OCI-LY3 (cell line): Measurements from ENCODE around the gene SGCA.

ENCODE experiments used
- H2AFZ ChIP-seq: fragments of 200-600, 300-600 bp; shearing (Covaris generic); 2 replicates; pipeline ENCODE4 v1.6.0; 2014; ENCODE audit warnings: antibody characterized with exemption, low read depth, low read length
- H3K27ac ChIP-seq: fragments of 200-600, 300-600 bp; sonication (generic); 2 replicates; pipeline ENCODE4 v1.5.1; 2014; ENCODE audit warnings: mild to moderate bottlenecking, low read length, moderate library complexity, mixed read lengths
- H3K27me3 ChIP-seq: fragments of 200-600, 300-600 bp; sonication (generic); 2 replicates; pipeline ENCODE4 v1.6.1; 2014; ENCODE audit warnings: low read depth, low read length, mixed read lengths
- H3K36me3 ChIP-seq: fragments of 200-600, 300-600 bp; sonication (generic); replicated peaks from 2 replicates; pipeline ENCODE3; 2014; ENCODE audit warnings: low read depth, low read length, mixed read lengths
- H3K4me1 ChIP-seq: fragments of 300-600, 200-600 bp; sonication (generic); 2 replicates; pipeline ENCODE4 v1.6.1; 2014; ENCODE audit warnings: low read length, mixed read lengths
- H3K4me2 ChIP-seq: fragments of 200-600, 300-600 bp; sonication (generic); 2 replicates; pipeline ENCODE4 v1.6.1; 2014; ENCODE audit warnings: low read length, mixed read lengths
- H3K4me3 ChIP-seq: fragments of 300-600, 200-600 bp; sonication (generic); 2 replicates; pipeline ENCODE4 v1.5.1; 2014; ENCODE audit warnings: antibody characterized with exemption, mild to moderate bottlenecking, low read length, moderate library complexity
- H3K79me2 ChIP-seq: fragments of 300-600, 200-600 bp; shearing (Covaris generic); 2 replicates; pipeline ENCODE4 v1.6.1; 2014; ENCODE audit warnings: mild to moderate bottlenecking, low read length, mixed read lengths
- H3K9ac ChIP-seq: fragments of 300-600, 200-600 bp; shearing (Covaris generic); 2 replicates; pipeline ENCODE4 v1.6.0; 2014; ENCODE audit warnings: mild to moderate bottlenecking, low read length, moderate library complexity
- H3K9me3 ChIP-seq: fragments of 200-600, 300-600 bp; shearing (Covaris generic); 2 replicates; pipeline ENCODE4 v1.6.1; 2014; ENCODE audit warnings: low read length, mixed read lengths; ENCODE audit not compliant: insufficient read depth
- H4K20me1 ChIP-seq: fragments of 200-600, 300-600 bp; sonication (generic); 2 replicates; pipeline ENCODE4 v1.6.1; 2016; ENCODE audit warnings: low read length, mixed read lengths; ENCODE audit not compliant: insufficient read depth
- EZH2phosphoT487 ChIP-seq: fragments of 200-600 bp; shearing (Covaris generic); IDR thresholded peaks from 2 replicates; pipeline ENCODE4 v1.6.1; 2018; ENCODE audit warnings: antibody characterized with exemption, mixed run types, low read depth
- TF ChIP-seq, protein P1 (sequence below): fragments of 200-600, 300-600 bp; sonication (generic); IDR thresholded peaks from 2 replicates; pipeline ENCODE4 v1.5.1; 2014; ENCODE audit warnings: antibody characterized with exemption, low read length, low read depth

SGCA gene

DNA sequence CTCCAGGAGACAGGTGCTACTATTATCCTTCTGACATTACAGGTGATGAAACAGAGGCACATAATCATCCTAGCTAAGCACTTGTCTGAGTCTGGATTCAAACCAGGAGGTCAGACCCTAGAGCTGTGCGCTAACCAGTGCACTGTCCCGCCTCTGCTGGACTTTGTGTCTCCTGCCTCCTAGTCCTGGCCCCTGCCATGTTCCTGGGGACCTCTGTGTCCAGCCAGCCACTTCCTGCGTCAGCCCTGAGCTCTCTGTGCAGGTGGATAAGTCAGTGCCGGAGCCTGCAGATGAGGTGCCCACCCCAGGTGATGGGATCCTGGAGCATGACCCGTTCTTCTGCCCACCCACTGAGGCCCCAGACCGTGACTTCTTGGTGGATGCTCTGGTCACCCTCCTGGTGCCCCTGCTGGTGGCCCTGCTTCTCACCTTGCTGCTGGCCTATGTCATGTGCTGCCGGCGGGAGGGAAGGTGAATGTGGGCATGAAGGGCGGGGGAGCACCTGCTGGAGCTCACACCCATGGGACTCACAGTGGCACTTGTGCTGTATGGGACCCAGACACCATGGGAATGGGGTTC is 4.2 kb downstream of the SGCA start:
- H3K4me2 ChIP-seq, result 0 out of 2 replicates have a peak overlapping the region, but pooled peaks have one; percentile 86
- no peak overlapping the region for H3K9ac ChIP-seq
- H4K20me1 ChIP-seq, result no peaks in the 10 kb centered on the region
- TF ChIP-seq EZH2phosphoT487, result no peak
- TF ChIP-seq, protein P1, sequence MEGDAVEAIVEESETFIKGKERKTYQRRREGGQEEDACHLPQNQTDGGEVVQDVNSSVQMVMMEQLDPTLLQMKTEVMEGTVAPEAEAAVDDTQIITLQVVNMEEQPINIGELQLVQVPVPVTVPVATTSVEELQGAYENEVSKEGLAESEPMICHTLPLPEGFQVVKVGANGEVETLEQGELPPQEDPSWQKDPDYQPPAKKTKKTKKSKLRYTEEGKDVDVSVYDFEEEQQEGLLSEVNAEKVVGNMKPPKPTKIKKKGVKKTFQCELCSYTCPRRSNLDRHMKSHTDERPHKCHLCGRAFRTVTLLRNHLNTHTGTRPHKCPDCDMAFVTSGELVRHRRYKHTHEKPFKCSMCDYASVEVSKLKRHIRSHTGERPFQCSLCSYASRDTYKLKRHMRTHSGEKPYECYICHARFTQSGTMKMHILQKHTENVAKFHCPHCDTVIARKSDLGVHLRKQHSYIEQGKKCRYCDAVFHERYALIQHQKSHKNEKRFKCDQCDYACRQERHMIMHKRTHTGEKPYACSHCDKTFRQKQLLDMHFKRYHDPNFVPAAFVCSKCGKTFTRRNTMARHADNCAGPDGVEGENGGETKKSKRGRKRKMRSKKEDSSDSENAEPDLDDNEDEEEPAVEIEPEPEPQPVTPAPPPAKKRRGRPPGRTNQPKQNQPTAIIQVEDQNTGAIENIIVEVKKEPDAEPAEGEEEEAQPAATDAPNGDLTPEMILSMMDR, result no peak
- no peaks in the 10 kb centered on the region for H3K9me3 ChIP-seq
- H3K36me3 ChIP-seq, result no peaks in the 10 kb centered on the region
- no peak overlapping the region for H2AFZ ChIP-seq
- H3K27me3 ChIP-seq, result no peaks in the 10 kb centered on the region
- H3K79me2 ChIP-seq, result no peaks in the 10 kb centered on the region
- no peak overlapping the region for H3K27ac ChIP-seq
- H3K4me1 ChIP-seq, result peaks cover 39% of the 10 kb centered on the region
- H3K4me3 ChIP-seq, result no peak overlapping the region

DNA sequence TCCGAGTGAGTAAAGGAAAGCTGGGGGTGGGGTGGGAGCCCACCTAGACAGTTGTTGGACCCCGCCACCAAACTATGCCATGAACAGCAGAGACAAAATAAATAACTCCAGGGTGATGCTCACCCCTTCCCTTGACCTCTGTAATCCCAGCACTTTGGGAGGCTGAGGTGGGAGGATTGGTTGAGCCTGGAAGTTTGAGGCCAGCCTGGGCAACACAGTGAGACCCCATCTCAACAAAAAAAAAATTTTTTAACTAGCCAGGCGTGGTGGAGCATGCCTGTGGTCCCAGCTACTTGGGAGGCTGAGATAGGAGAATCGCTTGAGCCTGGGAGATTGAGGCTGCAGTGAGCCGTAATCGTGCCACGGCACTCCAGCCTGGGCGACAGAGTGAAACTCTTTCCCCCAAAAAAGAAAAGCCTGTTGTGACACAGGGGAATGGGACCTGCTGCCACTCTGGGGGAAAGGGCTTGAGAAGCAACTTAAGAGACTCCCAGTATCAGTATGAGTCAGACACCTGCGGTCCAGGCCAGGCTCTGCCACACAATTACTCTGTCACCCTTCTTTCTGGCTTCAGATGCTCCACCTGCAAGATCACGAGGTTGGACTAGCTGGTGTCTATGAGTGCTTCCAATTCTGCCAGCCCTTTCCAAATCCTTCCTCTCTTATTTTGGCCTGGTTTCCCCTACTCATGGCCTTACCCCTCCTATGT is 5.0 kb downstream of the SGCA start:
- Histone ChIP-seq H3K9me3 (no peaks in the 10 kb centered on the region), H2AFZ (no peak overlapping the region), H3K36me3 (no peaks in the 10 kb centered on the region), H3K27me3 (no peaks in the 10 kb centered on the region), H3K4me1 (peaks cover 37% of the 10 kb centered on the region), H3K9ac (no peak overlapping the region), H3K4me3 (0 out of 2 replicates have a peak overlapping the region, but pooled peaks have one; percentile 4), H3K79me2 (no peaks in the 10 kb centered on the region), H3K27ac (no peak overlapping the region), H3K4me2 (peak overlapping the region; percentile 59), H4K20me1 (no peaks in the 10 kb centered on the region)
- TF ChIP-seq EZH2phosphoT487, result no peak
- TF ChIP-seq, protein P1, result no peak

DNA sequence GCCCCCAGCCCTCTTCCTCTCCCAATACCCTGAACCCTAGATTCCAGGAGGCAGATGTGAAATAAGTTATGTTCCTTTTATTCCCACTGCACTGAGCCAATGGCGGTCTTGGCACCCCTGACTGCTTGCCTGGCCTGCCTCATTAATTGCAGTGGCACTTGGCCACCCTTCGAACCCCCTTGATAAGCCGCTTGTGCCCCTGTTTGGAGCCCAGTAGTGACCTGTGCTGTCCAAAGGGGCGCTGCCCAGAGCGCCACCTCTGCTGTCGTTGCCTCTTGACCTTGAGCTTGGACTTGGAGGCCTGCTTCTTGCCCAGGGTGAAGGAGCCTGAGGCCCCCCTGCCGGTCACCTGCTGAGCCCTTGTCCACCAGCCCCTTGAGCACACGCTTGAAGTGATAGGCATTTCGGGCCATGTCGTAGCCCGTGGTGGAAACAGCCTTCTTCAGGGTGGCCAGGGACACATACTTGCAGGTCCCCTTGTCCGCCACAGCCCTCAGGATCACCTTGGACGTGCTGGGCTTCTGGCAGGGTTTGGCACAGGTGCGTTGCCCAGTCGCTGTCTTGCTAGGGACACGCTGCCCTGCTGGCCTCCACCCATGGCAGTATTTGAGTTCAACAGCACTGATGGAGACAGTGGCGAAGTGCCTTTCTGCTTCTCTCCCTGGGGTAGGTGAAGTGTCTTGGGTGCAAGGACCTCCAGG is 5.7 kb downstream of the SGCA start:
- peaks cover 37% of the 10 kb centered on the region for H3K4me1 ChIP-seq

More for the DNA sequence above, 5.7 kb downstream of the SGCA start:
- Histone ChIP-seq H3K9ac (no peak overlapping the region), H3K27ac (no peak overlapping the region), H2AFZ (no peak overlapping the region), H3K27me3 (no peaks in the 10 kb centered on the region), H3K79me2 (no peaks in the 10 kb centered on the region), H4K20me1 (no peaks in the 10 kb centered on the region), H3K36me3 (no peaks in the 10 kb centered on the region), H3K4me3 (no peak overlapping the region), H3K4me2 (peak overlapping the region; percentile 59), H3K9me3 (no peaks in the 10 kb centered on the region)
- TF ChIP-seq, protein P1, result no peak
- TF ChIP-seq EZH2phosphoT487, result no peak
